CD4-positive, alpha-beta T cell treated with Interleukin-1 beta for 1 hour (primary cell): ENCODE measurements around the gene CRX.
"Not testable (repeated sequence)": the region's sequence is repeated elsewhere in the genome, so short reads cannot be mapped to it uniquely, and the experiment has no call there.

ENCODE experiments used
- DNase-seq, 2 donors: peaks; one replicate each; pipeline ENCODE4 v3.0.0-alpha.2; 2020 to 2022

Gene CRX

DNA sequence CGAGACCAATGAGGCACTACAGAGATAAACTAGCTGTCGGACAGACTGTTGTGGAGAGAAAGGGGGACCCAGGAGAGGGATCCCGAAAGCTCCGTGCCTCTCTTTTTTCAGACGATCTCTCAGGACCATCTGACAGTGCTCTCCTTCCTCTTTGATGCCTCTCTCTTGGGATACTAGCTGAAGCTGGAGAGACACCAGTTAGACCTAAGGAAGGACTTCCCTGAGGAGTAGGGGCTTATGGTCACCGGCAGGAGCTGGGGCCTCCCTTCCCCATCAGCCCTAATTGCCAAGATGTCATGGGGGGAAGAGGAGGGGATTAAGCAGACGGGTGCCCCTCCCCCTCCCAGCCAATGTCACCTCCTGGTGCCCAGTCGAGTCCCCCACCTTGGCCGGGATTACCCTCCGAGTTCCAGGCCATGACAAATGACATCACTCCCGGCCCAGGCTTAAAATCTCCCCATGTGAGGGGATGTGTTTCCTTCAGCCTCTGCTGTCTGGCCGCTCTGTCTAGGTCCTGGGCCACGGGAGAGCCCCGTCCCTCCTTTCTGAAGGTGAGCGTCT, at the start of gene CRX:
TSS of gene CRX (plus strand) at position 478 of the 561 bp plus-strand sequence. CDS start 12,507 bp downstream, outside the sequence.
- DNase-seq: no peak

DNA sequence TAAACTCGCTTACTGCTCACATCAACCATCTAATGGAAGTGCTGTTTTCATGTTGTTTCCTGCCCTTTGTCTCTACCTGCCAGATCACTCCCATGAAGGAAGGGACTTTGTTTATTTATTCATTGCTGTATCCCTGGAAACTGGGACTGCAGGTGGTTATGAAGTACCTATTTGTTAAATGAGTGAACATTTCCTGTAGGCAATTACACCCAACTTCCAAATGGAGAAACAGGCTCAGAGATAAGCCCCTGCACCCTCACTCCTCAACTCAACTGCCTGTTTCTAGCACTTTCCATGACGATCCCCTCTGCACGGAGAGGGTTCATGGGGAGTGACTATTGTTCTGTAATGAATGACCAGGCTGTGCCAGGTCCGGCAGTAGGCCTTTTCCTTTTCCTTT, 45.2 kb upstream of the CRX start:
- no peak for DNase-seq

DNA sequence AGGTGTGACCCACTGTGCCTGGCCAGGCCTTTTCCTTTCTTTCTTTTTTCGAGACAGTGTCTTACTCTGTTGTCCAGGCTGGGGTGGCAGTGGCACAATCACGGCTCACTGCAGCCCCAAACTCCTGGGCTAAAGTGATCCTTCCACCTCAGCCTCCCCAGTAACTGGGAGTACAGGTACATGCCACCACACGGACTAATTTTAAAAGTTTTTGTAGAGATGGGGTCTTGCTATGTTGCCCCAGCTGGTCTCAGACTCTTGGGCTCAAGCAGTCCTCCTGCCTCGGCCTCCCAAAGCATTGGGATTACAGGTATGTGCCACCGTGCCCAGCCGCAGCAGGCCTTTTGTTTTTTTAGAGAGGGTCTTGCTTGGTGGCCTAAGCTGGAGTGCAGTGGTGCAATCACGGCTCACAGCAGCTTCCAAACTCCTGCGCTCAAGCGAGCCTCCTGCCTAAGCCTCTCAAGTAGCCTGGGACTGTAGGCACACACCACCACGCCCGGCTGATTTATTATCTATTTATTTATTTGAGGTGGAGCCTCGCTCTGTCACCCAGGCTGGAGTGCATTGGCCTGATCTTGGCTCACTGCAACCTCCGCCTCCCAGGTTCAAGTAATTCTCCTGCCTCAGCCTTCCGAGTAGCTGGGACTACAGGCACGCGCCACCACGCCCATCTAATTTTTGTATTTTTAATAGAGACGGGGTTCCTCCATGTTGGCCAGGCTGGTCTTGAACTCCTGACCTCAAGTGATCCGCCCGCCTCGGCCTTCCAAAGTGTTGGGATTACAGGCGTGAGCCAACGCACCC, 44.3 kb upstream of the CRX start:
- DNase-seq: not testable (repeated sequence)

DNA sequence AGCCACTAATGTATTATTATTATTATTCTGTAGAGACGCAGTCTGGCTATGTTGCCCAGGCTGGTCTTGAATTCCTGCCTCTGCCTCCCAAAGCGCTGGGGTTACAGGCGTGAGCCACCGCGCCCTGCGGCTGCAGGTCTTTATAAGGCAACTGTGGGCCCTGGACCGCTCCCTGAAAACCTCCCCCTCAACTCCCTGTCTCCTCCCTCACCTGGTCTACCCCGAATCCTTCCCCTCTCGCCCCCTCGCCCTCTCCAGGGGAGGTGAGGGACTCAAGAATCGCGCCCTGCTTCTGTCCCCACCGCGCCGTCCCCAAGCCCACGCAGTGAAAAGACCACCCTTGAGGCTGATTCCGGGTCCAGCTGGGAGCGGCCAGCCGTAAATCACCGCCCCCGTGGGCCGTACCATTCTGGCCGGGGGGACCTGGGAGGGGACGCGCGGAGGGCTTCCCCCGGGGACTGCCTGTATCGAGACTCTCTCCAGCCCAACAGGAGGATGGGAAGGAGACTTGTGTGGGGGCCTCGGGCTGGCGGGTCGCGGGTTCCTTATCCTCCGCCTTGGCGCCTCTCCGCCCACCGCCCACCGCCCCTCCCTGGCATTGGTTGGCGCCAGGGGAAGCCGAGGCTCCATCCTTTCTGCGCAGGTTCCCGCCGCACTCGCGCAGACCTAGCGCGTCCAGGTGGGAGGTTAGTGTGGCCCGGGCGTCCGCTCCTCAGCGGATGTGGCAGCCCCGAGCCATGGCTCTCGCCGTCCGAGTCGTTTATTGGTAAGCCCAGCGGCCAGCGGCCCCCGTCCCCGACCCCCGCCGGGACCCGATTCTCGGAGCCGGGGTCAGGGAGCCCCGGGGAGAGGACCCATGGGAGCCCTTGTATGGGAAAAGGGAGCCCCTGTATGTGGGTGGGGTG, 43.4 kb upstream of the CRX start, which contains the start of gene SELENOW:
TSS of gene SELENOW (plus strand) at position 655 of the 905 bp plus-strand sequence. CDS start at position 738, 83 bp downstream.
- peak; percentile 79 to 84 for DNase-seq

DNA sequence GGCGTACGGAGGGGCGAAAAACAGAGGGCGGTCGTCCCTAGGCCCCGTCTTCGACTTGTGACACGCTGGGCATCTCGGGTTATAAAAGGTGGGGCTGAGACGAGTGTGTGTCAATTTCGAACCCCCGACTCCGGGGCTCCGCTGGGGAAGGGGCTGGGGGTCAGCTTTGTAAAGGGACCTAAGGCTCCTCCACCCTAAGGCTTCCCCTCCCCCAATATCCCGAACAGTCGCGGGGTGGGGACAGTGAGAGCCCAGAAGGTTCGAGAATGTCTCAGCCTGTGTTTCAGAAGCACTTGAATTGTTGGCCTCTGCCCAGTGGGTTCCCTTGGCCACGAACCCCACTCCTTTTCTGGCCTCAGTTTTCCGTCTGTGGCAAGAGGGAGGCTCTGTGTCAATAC, 42.8 kb upstream of the CRX start:
- no peak for DNase-seq

DNA sequence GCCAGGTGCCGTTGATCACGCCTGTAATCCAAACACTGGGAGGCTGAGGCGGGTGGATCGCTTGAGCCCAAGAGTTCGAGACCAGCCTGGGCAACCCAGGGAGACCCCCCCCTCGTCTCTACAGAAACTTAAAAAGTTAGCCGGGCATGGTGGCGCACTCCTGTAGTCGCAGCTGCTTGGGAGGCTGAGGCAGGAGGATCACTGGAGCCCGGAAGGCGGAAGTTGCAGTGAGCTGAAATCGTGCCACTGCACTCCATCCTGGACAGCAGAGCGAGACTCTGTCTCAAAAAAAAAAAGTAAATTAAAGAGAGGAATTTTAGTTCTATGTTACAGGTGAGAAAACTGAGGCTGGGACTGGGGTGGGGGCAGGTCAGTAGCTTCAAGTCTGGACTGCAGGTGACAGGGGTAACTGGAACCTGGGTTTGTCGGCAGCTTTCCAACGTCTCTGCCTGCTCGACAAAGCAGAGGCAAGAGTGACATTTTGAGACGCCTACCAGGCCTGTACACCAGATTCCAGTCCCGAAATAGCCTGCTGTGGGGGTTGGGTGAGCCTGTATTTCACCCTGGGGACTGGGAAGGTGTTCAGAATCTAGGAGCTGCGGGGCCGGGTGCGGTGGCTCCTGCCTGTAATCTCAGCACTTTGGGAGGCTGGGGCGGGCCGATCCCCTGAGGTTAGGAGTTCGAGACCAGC, 42.1 kb upstream of the CRX start:
- DNase-seq: no peak

DNA sequence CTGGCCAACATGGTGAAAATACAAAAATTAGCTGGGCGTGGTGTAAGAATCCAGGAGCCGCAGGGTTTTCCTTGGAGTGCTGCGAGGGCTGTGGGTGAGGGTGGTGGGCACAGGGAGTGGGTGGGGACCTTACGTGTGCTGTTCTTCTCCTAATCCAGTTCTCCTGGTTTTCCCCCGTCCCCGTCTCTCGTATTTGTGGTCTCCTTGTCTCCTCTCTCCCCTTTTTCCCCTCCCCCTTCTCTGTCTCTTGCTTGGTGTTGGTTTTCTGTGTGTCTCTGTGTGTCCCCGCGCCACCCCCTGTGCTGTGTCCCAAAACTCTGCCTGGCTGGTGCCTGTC, 41.6 kb upstream of the CRX start:
- no peak for DNase-seq

DNA sequence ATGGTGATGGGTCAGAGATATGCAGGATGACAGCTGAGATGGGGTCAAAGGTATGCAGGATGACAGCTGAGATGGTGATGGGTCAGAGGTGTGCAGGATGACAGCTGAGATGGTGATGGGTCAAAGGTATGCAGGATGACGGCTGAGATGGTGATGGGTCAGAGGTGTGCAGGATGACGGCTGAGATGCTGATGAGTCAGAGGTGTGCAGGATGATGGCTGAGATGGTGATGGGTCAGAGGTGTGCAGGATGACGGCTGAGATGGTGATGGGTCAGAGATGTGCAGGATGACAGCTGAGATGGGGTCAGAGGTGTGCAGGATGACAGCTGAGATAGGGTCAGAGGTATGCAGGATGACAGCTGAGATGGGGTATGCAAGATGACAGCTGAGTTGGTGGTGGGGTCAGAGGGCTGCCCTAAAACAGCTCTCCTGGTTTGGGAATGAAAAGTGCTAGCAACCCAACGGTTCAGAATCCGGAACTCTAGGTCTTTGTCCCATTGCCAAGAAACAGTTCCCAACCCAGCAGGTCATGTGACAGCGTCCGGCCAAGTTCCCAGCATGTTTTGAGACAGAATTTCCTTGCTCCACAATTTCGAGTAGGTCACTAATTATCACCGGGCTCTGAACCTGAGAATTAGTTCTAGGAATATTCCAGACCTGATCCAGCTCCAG, 40.0 kb upstream of the CRX start:
- DNase-seq: no peak

DNA sequence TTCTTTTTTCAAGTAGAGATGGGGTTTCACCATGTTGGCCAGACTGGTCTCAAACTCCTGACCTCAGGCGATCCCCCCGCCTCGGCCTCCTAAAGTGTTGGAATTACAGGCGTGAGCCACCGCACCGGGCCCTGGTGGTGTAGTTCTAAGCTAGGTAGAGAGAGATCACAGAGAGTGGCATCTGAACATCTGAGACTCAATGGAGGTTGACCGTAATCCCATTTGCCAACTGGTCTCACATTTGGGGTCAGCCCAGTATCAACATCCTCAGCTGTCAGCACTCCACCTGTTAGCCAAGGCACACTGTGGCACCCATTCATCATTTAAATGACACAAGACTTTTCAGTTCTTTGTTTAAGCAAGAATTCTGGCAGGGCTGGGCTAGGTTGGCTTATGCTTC, 35.2 kb upstream of the CRX start:
- DNase-seq: no peak

DNA sequence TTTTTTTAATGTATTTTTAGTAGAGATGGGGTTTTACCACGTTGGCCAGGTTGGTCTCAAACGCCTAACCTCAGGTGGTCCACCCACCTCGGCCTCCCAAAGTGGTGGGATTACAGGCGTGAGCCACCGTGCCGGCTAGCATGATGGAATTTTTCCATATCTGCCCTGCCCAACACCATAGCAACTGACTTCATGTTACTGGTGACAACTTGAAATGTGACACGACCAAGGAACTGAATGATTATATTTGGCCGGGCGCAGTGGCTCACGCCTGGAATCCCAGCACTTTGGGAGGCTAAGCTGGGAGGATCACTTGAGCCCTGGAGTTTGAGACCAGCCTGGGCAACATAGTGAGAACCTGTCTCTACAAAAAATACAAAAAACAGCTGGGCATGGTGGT, 34.4 kb upstream of the CRX start:
- DNase-seq: not testable (repeated sequence)

DNA sequence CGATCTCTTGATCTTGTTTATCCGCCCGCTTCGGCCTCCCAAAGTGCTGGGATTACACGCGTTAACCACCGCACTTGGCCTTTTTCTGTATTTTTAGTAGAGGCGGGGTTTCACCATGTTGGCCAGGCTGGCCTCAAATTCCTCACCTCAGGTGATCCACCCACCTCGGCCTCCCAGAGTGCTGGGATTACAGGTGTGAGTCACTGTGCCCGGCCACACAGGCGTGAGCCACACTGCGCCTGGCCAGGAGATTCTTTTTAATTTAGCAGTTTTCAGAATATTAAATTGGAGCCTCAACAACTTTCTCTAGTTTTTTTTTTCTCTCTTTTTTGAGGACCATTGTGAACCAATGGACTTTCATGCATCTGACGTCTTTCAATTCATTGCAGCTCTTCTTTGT, 31.9 kb upstream of the CRX start:
- not testable (repeated sequence) for DNase-seq

DNA sequence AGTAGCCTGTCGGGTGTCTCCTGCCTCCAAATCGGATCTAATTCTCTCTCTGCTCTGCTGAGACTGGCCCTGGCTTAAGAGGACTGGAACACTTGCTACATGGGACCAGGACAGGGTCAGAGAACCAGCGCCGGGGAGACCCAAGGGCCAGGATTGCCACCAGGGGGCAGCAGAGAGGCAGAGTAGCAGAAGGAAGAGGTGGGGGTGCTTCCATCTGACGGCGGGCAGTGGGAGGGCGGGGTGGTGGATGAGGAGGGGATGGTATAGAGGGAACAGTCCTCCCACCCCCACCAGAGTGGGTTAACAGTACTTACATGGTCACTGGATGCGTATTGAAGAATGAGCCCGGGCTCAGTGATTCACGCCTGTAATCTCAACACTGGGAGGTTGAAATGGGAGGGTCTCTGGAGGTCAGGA, 31.3 kb upstream of the CRX start:
- DNase-seq: peak; percentile 72 to 78

DNA sequence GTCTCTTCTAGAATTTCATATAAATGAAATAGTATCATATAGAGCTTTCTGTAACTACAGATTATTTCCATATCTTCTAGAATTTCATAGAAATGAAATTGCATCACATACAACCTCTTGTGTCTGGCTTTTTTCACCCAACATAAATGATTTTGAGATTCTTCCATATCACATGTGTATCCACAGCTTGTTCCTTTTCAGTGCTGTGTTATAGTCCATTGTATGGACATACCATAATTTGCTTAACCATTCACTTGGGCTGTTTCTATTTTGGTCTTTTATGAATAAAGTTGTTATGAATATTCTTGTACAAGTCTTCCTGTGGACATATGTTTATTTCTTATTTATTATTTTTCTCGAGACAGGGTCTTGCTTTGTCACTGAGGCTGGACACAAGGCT, 29.1 kb upstream of the CRX start:
- DNase-seq: no peak

DNA sequence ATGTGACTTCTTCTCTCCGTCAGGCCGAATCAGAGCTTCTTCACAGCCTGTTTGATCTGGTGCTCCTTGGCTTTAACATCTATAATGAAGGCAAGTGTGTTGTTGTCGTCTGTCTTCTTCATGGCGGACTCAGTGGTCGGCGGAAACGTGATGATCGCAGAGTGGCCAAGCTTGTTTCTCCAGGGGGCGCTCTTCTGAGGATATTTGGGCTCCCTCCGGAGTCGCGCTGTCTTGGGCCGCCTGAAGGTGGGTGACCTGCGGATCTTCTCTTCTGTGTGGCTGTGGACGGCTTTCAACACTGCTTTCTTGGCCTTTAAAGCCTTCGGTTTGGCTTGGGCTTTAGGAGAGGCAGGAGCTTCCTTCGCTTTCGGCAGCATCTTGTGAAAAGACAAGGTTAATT, 27.2 kb upstream of the CRX start:
- no peak for DNase-seq

DNA sequence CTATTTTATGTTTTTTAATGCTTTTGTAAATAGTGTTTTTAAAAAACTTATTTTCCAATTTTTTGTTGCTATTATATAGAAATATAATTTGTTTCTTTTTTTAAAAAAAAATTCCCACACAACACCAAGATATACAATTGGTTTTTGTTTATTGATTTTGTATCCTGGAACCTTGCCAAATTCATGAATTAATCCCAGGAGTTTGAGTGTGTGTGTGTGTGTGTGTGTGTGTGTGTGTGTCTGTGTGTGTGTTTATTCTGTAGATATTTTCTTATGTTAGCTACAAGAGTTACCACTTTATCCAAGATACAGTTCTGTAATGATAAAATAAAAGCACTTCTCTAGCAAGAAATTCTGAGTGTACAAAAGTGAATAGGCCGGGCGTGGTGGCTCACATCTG, 25.0 kb upstream of the CRX start:
- DNase-seq: no peak

DNA sequence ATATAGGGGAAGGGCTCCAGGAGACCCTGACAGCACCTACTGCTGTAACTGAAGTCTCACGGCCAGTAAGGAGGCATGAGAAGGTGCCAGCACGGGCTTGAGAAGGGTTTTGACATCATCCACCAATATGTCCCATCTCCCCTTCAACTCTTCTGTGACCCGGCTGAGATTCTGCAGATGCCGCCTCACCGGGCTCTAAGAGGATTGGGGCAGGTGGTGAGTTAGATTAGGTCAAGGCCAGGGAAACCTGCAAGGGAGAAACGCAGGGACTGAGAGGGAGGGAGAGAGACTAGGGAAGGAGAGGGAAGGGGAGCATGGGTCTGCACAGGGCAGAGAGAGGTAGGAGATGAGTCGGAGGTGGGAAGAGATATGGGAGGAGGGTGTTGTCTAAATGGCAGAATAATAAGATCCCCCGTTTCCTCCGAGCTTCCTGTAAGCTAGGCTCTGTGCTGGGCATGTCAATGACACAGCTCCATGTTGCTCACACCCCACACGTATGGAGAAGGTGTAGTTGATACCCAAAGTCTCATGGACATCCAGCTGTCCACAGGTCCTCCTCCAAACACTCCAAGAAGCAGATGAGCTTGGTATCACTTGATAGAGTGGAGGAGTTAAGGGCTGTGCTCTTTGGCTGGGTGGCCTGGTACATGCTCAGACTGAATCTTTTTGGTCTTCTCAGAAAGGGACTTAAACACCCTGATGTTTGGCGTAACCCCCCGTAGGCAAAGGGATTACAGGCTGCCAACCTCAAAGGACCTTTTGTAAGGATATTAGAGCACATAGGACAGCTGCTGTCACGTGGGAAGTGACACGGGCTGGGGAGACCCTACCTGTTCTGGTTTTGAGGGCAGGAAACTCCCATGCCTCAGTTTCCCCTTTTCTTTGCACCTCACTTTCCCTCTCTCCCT, 23.5 kb upstream of the CRX start:
- no peak for DNase-seq

DNA sequence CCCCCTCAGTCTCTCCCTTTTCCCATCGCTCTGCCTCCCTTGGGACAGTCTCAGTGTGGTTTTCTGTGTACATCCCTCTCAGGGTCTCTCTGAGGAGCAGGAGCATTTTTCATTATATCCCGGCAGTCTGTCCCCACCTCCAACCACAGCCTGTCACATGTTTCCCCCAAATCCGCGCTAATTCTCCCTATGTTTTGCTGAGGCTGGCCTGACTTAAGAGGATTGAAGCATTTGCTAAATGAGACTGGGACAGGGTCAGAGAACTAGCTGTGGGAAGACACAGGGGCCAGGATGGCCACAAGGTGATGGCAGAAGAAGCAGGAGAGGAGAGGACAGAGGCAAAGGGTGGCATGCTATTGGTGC, 22.9 kb upstream of the CRX start:
- DNase-seq: no peak

DNA sequence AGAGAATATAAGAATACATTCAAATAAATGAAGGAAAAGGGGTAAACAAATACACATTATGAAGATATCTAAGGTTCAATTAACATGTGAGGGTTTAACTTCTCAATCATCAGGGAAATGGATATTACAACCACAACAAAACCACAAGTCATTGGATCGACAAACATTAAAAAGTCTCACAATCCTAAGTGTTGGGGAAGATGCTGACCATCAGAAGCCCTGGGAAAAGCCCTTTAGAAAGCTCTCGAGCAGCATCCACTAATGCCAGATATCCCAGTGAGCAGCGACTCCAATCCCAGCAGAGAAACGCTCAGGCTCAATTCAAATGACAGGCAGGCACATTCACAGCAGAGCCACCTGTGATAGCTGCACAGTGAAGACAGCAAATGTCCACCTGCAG, 20.5 kb upstream of the CRX start:
- DNase-seq: no peak

DNA sequence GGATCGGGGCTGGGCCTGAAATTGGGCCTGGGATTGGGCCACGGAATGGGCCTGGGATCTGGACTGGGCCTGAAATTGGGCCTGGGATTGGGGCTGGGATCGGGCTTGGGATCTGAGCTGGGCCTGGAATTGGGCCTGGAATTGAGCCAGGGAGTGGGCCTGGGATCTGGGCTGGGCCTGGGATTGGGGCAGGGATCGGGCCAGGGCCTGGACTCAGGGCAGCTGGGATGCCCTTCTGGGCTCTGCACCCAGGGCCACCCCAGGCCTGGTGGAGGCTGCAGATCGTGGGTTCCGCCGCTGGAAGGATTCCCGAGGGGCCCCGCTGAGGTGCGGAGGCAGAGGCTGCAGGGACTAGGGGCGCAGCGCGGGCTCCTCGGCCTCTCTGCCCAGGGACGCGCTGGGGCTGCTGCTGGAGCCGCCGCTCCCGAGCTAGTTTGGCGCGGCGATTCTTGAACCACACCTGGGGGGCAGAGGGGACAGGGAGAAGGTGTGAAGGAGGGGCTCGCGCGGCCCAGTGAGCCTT, 19.2 kb upstream of the CRX start:
- DNase-seq: no peak

DNA sequence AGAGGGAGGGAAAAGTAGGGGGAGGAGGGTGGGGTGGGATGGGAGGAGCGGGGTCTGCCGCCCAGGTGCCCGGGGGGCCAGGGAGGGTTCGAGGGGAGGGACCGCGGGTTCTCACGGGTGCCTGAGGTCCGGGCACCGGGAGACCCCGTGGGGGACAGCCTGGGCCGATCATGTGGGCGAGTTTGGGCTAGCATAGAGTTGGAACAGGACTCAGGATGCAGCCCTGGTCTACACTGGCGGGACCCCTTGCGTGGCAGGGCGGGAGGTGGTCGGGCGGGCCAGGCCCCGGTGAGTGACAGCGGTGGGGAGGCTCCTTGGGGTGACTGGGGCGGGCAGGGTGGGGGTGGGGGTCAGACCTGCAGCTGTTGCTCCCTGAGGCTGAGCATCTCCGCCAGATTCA, 18.6 kb upstream of the CRX start:
- DNase-seq: not testable (repeated sequence)

DNA sequence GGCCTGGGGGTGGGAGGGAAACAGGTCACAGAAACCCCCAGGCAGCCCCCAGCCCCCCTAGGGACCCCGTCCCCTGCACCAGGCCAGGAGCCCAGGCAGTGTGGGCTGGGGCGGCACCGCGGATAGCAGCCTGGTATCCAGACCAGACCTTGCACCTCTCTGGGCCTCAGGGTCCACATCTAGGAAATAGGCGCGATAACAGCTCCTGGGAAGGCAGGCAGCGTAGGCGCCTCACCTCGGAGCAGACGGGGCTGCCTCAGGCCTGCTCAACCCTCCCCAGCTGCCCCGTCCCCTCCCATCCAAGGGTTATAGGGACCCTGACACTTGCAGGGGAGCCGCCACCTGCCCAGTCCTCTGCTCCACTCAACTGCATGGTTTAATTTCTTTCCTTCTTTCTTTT, 18.1 kb upstream of the CRX start:
- DNase-seq: not testable (repeated sequence)
